AG10803 (cell line): ENCODE data around the gene PRKACB.
A peak's percentile ranks its signal among the peaks of the same experiment; 100 is the strongest.

ENCODE experiments used
- DNase-seq: peaks from one replicate; pipeline ENCODE4 v3.0.0; 2010; ENCODE audit warnings: low read depth
- H3K4me3 ChIP-seq: 2 replicates; pipeline ENCODE4 v1.5.1; 2011; ENCODE audit warnings: mild to moderate bottlenecking, low read length, control low read depth
- TF ChIP-seq, protein P1 (sequence below): conservative IDR thresholded peaks from 2 replicates; pipeline ENCODE4 v1.5.1; 2011; ENCODE audit warnings: mild to moderate bottlenecking, low read length, control low read depth, inconsistent platforms

PRKACB gene

DNA sequence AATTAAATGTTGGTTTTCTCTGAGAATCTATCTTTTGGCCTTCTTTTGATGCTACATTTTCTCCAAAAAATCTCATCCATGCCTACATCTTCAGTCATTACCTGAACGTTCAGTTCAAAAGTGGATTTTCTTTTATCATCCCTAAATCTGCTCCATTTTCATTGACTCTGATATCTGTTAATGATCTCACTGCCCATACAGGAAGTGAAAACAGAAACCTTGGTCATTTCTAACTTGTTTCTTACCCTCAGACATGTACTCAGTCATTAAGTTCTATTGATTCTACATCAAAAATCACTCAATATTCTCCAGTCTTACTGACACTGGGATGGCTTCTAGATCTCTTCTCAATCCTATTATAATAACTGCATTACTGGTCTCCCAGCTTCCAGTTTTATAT lies 22.7 kb downstream of the PRKACB start:
- H3K4me3 ChIP-seq: no peak overlapping the region
- TF ChIP-seq, protein P1, sequence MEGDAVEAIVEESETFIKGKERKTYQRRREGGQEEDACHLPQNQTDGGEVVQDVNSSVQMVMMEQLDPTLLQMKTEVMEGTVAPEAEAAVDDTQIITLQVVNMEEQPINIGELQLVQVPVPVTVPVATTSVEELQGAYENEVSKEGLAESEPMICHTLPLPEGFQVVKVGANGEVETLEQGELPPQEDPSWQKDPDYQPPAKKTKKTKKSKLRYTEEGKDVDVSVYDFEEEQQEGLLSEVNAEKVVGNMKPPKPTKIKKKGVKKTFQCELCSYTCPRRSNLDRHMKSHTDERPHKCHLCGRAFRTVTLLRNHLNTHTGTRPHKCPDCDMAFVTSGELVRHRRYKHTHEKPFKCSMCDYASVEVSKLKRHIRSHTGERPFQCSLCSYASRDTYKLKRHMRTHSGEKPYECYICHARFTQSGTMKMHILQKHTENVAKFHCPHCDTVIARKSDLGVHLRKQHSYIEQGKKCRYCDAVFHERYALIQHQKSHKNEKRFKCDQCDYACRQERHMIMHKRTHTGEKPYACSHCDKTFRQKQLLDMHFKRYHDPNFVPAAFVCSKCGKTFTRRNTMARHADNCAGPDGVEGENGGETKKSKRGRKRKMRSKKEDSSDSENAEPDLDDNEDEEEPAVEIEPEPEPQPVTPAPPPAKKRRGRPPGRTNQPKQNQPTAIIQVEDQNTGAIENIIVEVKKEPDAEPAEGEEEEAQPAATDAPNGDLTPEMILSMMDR: no peak
- DNase-seq: no peak

DNA sequence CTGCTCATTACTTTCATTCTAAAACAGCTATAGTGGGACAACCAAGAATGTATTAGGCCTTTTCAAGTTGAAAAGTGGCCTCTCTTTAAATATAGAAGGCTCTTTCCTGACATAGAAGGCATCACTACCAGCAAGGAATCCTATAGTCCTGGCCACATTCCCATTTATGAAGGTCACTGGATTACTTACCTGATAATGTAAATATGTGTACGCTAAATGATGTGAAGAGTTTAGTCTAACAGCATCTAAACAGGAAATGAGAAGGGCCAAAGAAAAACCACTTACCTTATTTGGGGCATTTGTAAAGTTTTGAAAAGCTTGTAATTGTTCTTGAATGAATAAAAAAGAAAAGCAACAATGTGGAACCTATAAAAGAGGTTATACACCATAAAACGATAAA lies 24.7 kb downstream of the PRKACB start:
- no peak overlapping the region for H3K4me3 ChIP-seq
- TF ChIP-seq, protein P1: no peak
- no peak for DNase-seq

- TF ChIP-seq, protein P1: no peak
- DNase-seq: no peak
- no peak overlapping the region for H3K4me3 ChIP-seq
These were observed 26.1 kb downstream of the PRKACB start for GRCh38 chr1:84170171-84170570.

DNA sequence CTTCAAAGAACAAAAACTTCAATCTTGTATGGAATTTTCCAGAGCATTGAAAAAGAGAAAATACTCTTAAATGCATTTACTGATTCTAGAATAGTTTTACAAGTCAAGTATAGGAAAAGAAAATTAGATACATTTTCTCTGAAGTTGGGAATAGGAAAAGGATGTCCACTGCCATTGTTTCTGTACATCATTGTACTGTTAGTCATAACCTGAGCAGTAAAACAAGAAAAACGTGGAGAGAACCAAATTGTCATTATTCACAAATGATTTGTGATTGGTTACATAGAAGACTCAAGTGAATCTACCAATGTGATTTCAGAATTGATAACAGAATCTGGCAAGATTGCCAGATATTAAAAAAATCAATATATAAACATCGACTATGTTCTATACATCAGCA lies 27.4 kb downstream of the PRKACB start:
- no peak overlapping the region for H3K4me3 ChIP-seq

DNA sequence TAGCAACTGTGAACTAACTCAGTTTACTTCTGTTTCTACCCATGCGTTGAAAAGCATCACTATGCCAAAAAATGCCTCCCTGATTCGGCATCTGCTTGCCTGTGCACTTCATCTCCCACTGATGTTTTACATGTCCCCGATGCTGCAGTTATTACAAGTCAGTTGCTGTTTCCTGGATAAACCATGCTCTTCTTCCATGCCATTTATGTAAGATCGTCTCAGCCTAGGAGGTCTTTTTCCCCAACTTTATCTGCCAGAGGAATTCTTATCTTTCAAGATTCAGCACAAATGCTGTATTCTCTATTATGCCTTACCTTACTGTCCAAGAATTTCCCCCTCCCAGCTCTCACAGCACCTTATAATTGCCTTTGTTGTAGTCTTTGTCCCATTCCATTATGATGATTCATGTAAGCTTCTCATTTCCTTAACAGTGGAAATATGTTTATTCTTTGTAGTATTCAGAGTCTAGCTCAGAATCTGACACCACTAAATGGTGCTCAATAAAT lies 30.0 kb downstream of the PRKACB start:
- TF ChIP-seq, protein P1: no peak
- DNase-seq: peak; percentile 37
- no peak overlapping the region for H3K4me3 ChIP-seq

More for the DNA sequence above, 27.4 kb downstream of the PRKACB start:
- no peak for DNase-seq
- TF ChIP-seq, protein P1: no peak

DNA sequence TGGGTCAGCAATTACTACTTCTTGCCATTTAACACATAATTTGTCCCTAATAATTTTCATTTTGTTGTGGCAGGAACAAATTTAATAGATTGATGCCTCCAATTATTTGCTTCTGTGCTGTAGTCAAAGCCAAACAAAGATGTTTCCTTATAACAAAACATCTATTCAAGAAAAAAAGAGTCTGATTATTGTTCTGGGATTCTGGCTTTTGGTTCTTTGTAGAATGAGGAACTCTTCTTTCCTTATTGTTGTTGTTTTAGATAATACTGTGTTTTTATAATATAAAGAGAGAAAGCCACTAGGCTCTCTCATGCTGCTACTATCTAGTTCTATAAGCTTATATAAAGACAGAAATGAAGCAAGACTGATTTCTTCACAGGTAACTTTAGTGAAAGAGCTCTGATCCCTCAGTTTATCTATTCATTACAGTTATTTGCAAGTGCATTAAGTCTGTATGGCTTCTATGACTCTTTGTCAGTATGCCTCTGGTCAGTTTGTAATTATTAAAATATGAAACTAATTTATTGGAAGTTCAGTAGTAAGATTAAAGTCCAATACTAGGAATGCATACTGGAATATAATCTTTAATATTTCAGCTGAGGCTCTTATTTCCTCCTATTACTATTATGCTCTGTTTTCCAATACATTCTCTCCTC lies 37.4 kb downstream of the PRKACB start:
- DNase-seq: no peak
- no peak overlapping the region for H3K4me3 ChIP-seq
- TF ChIP-seq, protein P1: no peak

DNA sequence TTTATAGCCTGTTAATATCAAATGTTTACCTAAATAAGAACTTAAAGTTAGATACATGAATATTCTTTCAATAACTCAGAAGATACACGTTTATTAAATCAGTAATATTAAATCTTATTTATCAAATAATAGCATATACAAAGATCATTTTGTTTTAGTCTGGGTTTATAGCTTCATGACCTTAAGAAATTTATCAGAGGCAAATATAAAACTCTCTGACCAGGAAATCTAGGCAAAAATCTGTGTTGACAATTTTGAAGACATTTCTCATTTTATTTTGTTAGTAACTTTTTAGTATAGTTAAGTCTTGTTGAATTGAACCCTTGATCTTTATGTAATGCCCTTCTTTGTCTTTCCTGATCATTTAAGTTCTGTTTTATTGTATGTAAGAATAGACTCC lies 46.4 kb downstream of the PRKACB start:
- DNase-seq: no peak
- H3K4me3 ChIP-seq: no peak overlapping the region
- TF ChIP-seq, protein P1: no peak
